ENCODE data around the gene ASF1B.

Gene ASF1B

GRCh38 chr19:14088634-14089411, 47.6 kb downstream of the ASF1B start:
- Histone ChIP-seq H3K36me3 (ENCODE audit: insufficient read depth, insufficient read length, low read length) (peaks cover 26% of the 10 kb centered on the region), H3K9ac (ENCODE audit: insufficient read length, low read depth) (peak overlapping the region; percentile 84), H3K4me1 (ENCODE audit: insufficient read depth, insufficient read length) (peaks cover 6% of the 10 kb centered on the region), H3K9me3 (ENCODE audit: insufficient read depth, low read length) (peaks cover 10% of the 10 kb centered on the region), H3K27me3 (ENCODE audit: insufficient read depth, insufficient read length) (no peaks in the 10 kb centered on the region), H3K4me3 (ENCODE audit: insufficient read length, low read depth) (peak overlapping the region; percentile 71)
- no peak for DNase-seq (ENCODE audit: low read depth, low spot score)
- TF ChIP-seq ZNF274 (IDR thresholded peaks at IDR 0.05; ENCODE audit: low read depth, low read length), result no peak
- no peak for TF ChIP-seq YY1 (IDR thresholded peaks at IDR 0.05; ENCODE audit: insufficient read depth, insufficient read length)
- no peak for TF ChIP-seq SUZ12 (IDR thresholded peaks at IDR 0.05; ENCODE audit: extremely low read depth, insufficient read depth, insufficient read length)

DNA sequence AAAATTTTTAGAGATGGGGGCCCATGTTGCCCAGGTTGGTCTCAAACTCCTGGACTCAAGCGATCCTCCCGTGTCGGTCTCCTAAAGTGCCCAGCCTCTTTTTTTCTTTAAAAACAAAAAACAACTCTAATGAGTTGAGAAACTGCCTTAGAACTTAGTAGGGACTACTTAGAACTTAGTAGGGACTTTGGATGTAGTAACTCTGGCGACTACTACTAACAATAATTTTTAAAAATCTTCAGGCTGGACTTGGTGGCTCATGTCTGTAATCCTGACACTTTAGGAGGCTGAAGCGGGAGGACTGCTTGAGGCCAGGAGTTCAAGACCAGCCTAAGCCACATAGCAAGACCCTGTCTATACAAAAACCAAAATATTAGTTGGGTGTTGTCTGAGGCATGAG, 50.3 kb downstream of the ASF1B start:
- Histone ChIP-seq H3K4me1 (ENCODE audit: insufficient read depth, insufficient read length) (peaks cover 9% of the 10 kb centered on the region), H3K4me3 (ENCODE audit: insufficient read length, low read depth) (no peak overlapping the region), H3K9me3 (ENCODE audit: insufficient read depth, low read length) (no peaks in the 10 kb centered on the region), H3K27me3 (ENCODE audit: insufficient read depth, insufficient read length) (no peaks in the 10 kb centered on the region), H3K36me3 (ENCODE audit: insufficient read depth, insufficient read length, low read length) (peaks cover 31% of the 10 kb centered on the region), H3K9ac (ENCODE audit: insufficient read length, low read depth) (no peak overlapping the region)
- TF ChIP-seq YY1 (IDR thresholded peaks at IDR 0.05; ENCODE audit: insufficient read depth, insufficient read length) (no peak), ZNF274 (IDR thresholded peaks at IDR 0.05; ENCODE audit: low read depth, low read length) (no peak), SUZ12 (IDR thresholded peaks at IDR 0.05; ENCODE audit: extremely low read depth, insufficient read depth, insufficient read length) (no peak)
- no peak for DNase-seq (ENCODE audit: low read depth, low spot score)

DNA sequence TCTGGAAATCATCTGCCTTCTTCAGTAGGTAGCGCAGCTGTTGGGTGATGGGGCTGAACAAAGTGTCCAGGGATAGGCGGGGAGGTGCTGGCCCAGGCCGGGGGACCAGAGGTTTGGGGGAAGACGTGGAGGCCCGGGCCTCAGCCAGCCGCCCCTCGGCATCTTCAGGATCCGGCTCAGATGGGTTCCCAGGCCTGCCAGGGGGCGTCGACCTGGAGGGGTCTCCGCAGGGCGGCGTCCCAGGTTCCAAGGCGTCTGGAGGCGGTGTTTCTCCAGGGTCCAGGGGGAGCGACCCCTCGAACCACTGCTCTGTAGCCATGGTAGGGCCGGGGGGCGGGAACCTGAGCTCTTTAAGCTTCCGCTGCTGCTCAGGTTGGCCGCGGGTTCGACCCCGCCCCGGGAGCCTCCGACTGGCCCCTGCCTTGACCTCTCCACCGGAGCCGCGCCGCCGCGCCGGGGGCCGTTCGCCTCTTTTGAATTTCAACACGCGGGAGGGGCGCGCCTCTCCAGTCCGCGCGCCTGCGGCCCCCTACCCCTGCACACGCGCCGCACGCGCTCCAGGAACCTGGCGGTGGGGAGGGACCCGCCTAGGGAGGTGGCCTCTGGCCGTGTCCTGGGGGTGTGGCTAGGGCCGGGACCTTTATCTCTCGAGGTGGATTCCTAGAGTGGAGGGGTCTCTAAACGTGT, 50.9 kb downstream of the ASF1B start, which contains the start of gene C19orf67:
Gene C19orf67, minus strand, starts transcription at position 475 of the 687 bp plus-strand sequence. Its CDS starts 156 bp downstream, at position 319.
- H3K9me3 ChIP-seq (ENCODE audit: insufficient read depth, low read length), result no peaks in the 10 kb centered on the region
- no peak for DNase-seq (ENCODE audit: low read depth, low spot score)
- peaks cover 9% of the 10 kb centered on the region for H3K4me1 ChIP-seq (ENCODE audit: insufficient read depth, insufficient read length)
- H3K36me3 ChIP-seq (ENCODE audit: insufficient read depth, insufficient read length, low read length), result peaks cover 31% of the 10 kb centered on the region
- no peak within 1 kb of the TSS for H3K9ac ChIP-seq (ENCODE audit: insufficient read length, low read depth)
- no peaks in the 10 kb centered on the region for H3K27me3 ChIP-seq (ENCODE audit: insufficient read depth, insufficient read length)
- H3K4me3 ChIP-seq (ENCODE audit: insufficient read length, low read depth), result no peak within 1 kb of the TSS
- TF ChIP-seq YY1 (IDR thresholded peaks at IDR 0.05; ENCODE audit: insufficient read depth, insufficient read length), result no peak
- TF ChIP-seq ZNF274 (IDR thresholded peaks at IDR 0.05; ENCODE audit: low read depth, low read length), result no peak
- no peak for TF ChIP-seq SUZ12 (IDR thresholded peaks at IDR 0.05; ENCODE audit: extremely low read depth, insufficient read depth, insufficient read length)

DNA sequence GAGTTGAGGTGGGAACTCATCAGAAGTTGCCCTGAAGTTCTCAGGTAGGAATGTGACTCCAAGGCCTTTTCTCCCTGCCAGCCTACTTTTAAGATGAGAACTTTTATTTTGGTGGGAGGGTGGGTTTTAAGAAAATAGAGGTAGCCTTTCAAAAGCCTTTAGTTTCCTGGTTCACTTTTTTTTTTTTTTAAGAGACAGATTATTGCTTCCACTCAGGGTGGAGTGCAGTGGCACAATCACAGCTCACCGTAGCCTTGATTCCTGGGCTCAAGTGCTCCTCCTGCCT, 53.8 kb downstream of the ASF1B start:
- Histone ChIP-seq H3K4me1 (ENCODE audit: insufficient read depth, insufficient read length) (peaks cover 3% of the 10 kb centered on the region), H3K36me3 (ENCODE audit: insufficient read depth, insufficient read length, low read length) (peaks cover 15% of the 10 kb centered on the region), H3K9me3 (ENCODE audit: insufficient read depth, low read length) (no peaks in the 10 kb centered on the region), H3K27me3 (ENCODE audit: insufficient read depth, insufficient read length) (no peaks in the 10 kb centered on the region), H3K4me3 (ENCODE audit: insufficient read length, low read depth) (no peak overlapping the region), H3K9ac (ENCODE audit: insufficient read length, low read depth) (no peak overlapping the region)
- DNase-seq (ENCODE audit: low read depth, low spot score), result no peak
- TF ChIP-seq YY1 (IDR thresholded peaks at IDR 0.05; ENCODE audit: insufficient read depth, insufficient read length) (no peak), ZNF274 (IDR thresholded peaks at IDR 0.05; ENCODE audit: low read depth, low read length) (no peak), SUZ12 (IDR thresholded peaks at IDR 0.05; ENCODE audit: extremely low read depth, insufficient read depth, insufficient read length) (no peak)

- no peak for TF ChIP-seq SUZ12 (IDR thresholded peaks at IDR 0.05; ENCODE audit: extremely low read depth, insufficient read depth, insufficient read length)
- TF ChIP-seq YY1 (IDR thresholded peaks at IDR 0.05; ENCODE audit: insufficient read depth, insufficient read length), result no peak
- TF ChIP-seq ZNF274 (IDR thresholded peaks at IDR 0.05; ENCODE audit: low read depth, low read length), result no peak
- DNase-seq (ENCODE audit: low read depth, low spot score), result no peak
- Histone ChIP-seq H3K4me3 (ENCODE audit: insufficient read length, low read depth) (peak overlapping the region; percentile 84), H3K36me3 (ENCODE audit: insufficient read depth, insufficient read length, low read length) (peaks cover 10% of the 10 kb centered on the region), H3K27me3 (ENCODE audit: insufficient read depth, insufficient read length) (no peaks in the 10 kb centered on the region), H3K9me3 (ENCODE audit: insufficient read depth, low read length) (no peaks in the 10 kb centered on the region), H3K9ac (ENCODE audit: insufficient read length, low read depth) (peak overlapping the region; percentile 86), H3K4me1 (ENCODE audit: insufficient read depth, insufficient read length) (peaks cover 3% of the 10 kb centered on the region)
These were observed 54.4 kb downstream of the ASF1B start for GRCh38 chr19:14081797-14082674.

DNA sequence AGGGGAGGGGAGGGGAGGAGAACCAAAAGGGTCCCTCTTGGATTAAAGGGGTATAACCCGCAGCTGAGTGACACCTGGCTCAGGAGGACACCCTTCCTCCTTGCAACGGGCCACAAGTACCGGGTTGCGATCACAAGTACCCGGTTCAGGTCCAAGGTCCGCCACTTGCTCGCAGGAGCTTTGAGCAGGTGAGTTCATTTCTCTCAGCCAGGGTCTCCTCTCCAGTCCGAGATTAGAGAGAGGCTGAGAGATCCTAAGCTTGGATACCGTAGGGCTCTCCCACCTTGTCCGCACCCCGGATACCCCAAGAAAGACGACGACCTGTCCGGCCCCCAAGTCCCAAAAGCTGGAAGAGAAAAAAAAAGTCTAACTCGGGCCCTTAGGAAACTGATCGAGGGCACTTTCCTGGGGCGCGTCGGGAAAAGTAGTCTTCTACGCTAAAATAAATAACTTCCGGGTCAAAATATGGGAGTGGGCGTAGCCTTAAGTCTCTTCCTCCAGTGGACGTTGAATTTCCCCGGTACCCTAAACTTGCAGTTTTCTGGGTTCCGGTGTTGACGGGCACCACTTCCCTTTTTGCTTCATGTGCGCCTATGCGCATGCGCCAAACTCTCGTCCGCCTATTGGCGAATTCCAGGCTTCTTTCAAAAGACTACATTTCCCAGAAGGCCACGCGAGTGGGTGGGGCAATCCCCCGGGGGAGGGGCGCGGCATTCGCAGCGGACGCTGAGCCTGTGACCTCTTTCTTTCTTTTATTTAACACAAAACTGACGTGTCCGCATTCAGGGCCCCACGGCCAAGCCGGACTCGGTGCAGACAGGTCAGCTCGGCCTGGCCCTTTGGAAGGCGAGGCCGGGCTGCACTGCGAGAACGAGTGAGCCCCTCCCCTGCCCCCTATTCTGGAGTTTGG, 55.2 kb downstream of the ASF1B start:
- H3K9ac ChIP-seq (ENCODE audit: insufficient read length, low read depth), result peak overlapping the region; percentile 87
- peak overlapping the region; percentile 86 for H3K4me3 ChIP-seq (ENCODE audit: insufficient read length, low read depth)
- peak; percentile 99 for DNase-seq (ENCODE audit: low read depth, low spot score)
- no peak for TF ChIP-seq SUZ12 (IDR thresholded peaks at IDR 0.05; ENCODE audit: extremely low read depth, insufficient read depth, insufficient read length)
- TF ChIP-seq ZNF274 (IDR thresholded peaks at IDR 0.05; ENCODE audit: low read depth, low read length), result no peak
- TF ChIP-seq YY1 (IDR thresholded peaks at IDR 0.05; ENCODE audit: insufficient read depth, insufficient read length), result no peak
- H3K9me3 ChIP-seq (ENCODE audit: insufficient read depth, low read length), result no peaks in the 10 kb centered on the region
- no peaks in the 10 kb centered on the region for H3K27me3 ChIP-seq (ENCODE audit: insufficient read depth, insufficient read length)
- peaks cover 3% of the 10 kb centered on the region for H3K4me1 ChIP-seq (ENCODE audit: insufficient read depth, insufficient read length)
- peaks cover 4% of the 10 kb centered on the region for H3K36me3 ChIP-seq (ENCODE audit: insufficient read depth, insufficient read length, low read length)

Data from NT2/D1 (cell line).